GM12872 (cell line): ENCODE measurements around the gene THADA.

Source experiments
- TF ChIP-seq, protein P1 (sequence below): IDR thresholded peaks from 3 replicates; pipeline ENCODE4 v1.5.1; 2011; ENCODE audit warnings: low read depth, mild to moderate bottlenecking, low read length, moderate library complexity; ENCODE audit not compliant: insufficient read depth

Gene THADA

GRCh38 chr2:43465234-43465633 is 130.6 kb downstream of the THADA start:
- TF ChIP-seq, protein P1, sequence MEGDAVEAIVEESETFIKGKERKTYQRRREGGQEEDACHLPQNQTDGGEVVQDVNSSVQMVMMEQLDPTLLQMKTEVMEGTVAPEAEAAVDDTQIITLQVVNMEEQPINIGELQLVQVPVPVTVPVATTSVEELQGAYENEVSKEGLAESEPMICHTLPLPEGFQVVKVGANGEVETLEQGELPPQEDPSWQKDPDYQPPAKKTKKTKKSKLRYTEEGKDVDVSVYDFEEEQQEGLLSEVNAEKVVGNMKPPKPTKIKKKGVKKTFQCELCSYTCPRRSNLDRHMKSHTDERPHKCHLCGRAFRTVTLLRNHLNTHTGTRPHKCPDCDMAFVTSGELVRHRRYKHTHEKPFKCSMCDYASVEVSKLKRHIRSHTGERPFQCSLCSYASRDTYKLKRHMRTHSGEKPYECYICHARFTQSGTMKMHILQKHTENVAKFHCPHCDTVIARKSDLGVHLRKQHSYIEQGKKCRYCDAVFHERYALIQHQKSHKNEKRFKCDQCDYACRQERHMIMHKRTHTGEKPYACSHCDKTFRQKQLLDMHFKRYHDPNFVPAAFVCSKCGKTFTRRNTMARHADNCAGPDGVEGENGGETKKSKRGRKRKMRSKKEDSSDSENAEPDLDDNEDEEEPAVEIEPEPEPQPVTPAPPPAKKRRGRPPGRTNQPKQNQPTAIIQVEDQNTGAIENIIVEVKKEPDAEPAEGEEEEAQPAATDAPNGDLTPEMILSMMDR, result no peak

DNA sequence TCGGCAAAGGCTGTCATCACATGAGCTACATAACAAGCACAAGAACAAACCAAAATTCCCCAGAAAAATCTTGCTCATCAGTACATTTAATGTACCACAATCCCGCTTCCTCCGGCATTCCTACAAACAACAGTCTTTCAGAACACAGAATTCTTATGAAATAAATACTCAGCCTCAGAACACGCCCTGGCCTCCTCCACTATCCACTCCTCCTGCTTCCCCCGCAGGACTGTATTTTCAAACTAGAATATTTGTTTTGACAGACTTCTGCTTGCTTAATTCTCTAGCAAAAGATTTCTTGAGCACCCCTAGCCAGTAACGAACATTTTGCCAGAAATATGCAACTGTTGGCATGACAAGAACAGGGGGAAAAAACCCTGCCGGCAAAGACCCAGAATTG is 131.2 kb downstream of the THADA start:
- TF ChIP-seq, protein P1, result no peak

- TF ChIP-seq, protein P1, result no peak
Observed at GRCh38 chr2:43462866-43463641, 132.8 kb downstream of the THADA start.

- TF ChIP-seq, protein P1, result no peak
Observed at GRCh38 chr2:43461453-43462073, 134.3 kb downstream of the THADA start.

- TF ChIP-seq, protein P1, result no peak
Observed at GRCh38 chr2:43460611-43461365, 135.1 kb downstream of the THADA start.

DNA sequence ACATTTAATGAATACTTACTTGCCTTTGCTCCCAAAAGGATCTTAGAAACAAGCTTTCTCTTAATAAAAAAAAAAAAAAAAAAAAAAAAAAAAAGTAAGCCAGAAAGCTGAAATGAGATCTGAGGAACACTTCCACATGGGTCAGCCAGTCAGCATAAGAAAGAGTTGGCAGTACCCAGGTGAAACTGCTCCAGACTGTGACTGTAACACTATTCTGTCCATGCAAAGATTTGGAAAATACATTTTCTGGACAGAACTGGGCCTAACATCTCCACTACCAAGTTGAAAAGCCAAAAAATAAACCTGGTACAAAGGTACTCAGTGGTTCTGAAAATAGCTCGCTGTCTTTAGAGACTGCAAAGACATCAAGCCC is 135.7 kb downstream of the THADA start:
- TF ChIP-seq, protein P1, result no peak

- TF ChIP-seq, protein P1, result no peak
Observed at GRCh38 chr2:43459446-43460173, 136.2 kb downstream of the THADA start.
